ENCODE measurements around the gene AHI1. TPM values are rescaled to one million over a fixed set of nuclear protein-coding genes. Genes with fewer than 3 reads are reported as not detected.

Gene AHI1
- total RNA-seq, 3 donors from 2014 or later: 17.7 to 34.7 (median 26.5) TPM

DNA sequence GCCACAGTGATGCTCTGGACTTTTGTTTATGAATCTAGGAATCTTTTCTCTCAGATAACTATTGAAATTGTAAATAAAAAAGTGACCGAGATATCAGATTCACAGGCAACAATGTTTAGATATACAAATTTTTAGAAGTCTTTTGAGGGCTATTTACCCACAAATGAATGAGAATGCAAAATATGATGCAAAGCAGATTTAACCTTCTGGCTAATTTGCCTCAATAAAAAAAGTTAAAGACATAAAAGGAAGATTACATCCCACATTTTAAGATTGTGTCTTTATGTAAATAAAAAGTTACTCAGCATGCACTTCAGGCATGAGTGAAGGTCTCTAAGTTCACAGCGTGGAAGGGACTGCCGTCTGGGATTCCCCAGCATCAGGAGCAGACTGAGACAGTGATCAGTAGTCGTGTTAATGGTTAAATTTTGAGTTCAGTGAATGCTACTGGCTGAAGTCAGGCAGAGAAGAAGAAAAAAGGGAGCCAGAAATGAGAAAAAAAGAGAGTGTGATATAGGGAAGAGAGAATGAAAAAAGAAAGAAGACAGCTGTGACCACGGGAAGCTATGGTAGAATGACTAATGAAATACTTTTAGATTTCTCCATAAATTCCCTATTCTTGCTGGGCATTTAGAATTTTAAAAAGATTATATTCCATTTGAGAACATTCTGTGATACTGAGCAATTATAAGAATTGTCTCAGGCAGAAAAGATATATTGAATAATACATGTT, 222.8 kb downstream of the AHI1 start:
- H3K9me3 ChIP-seq: no peaks in the 10 kb centered on the region
- TF ChIP-seq, protein P1, sequence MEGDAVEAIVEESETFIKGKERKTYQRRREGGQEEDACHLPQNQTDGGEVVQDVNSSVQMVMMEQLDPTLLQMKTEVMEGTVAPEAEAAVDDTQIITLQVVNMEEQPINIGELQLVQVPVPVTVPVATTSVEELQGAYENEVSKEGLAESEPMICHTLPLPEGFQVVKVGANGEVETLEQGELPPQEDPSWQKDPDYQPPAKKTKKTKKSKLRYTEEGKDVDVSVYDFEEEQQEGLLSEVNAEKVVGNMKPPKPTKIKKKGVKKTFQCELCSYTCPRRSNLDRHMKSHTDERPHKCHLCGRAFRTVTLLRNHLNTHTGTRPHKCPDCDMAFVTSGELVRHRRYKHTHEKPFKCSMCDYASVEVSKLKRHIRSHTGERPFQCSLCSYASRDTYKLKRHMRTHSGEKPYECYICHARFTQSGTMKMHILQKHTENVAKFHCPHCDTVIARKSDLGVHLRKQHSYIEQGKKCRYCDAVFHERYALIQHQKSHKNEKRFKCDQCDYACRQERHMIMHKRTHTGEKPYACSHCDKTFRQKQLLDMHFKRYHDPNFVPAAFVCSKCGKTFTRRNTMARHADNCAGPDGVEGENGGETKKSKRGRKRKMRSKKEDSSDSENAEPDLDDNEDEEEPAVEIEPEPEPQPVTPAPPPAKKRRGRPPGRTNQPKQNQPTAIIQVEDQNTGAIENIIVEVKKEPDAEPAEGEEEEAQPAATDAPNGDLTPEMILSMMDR (IDR thresholded peaks at IDR 0.05): no peak
- H3K36me3 ChIP-seq (ENCODE audit: low read depth): no peaks in the 10 kb centered on the region
- H3K4me1 ChIP-seq (ENCODE audit: low read depth): peaks cover 20% of the 10 kb centered on the region
- ATAC-seq: no peak
- no peak for DNase-seq
- no peak overlapping the region for H3K4me3 ChIP-seq
- intact Hi-C loops (cut with DNase I, micrococcal nuclease): no loop called here

DNA sequence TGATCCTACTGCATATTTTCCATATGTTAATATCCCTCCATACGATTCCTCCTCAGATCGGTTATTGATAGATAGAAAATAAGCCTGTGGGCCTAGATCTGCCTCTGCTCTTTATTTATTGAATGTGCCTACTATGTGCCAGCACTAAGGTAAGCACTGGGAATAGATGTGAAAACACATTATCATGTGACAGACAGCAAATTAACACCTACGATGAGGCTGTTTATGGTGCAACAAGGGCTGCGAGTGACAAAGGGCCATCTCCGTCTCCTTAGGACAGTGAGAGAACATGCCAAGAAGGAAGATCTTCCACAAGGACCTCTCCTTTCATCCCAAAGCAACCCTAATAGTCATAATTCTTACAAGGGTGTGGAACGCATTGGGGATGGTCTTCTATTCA, 225.9 kb downstream of the AHI1 start:
- Histone ChIP-seq H3K4me1 (ENCODE audit: low read depth) (peaks cover 47% of the 10 kb centered on the region), H3K4me3 (no peak overlapping the region), H3K36me3 (ENCODE audit: low read depth) (no peaks in the 10 kb centered on the region), H3K9me3 (no peaks in the 10 kb centered on the region)
- ATAC-seq (no peak), DNase-seq (no peak)
- intact Hi-C loops (cut with DNase I, micrococcal nuclease): no loop called here
- TF ChIP-seq, protein P1 (IDR thresholded peaks at IDR 0.05): no peak

DNA sequence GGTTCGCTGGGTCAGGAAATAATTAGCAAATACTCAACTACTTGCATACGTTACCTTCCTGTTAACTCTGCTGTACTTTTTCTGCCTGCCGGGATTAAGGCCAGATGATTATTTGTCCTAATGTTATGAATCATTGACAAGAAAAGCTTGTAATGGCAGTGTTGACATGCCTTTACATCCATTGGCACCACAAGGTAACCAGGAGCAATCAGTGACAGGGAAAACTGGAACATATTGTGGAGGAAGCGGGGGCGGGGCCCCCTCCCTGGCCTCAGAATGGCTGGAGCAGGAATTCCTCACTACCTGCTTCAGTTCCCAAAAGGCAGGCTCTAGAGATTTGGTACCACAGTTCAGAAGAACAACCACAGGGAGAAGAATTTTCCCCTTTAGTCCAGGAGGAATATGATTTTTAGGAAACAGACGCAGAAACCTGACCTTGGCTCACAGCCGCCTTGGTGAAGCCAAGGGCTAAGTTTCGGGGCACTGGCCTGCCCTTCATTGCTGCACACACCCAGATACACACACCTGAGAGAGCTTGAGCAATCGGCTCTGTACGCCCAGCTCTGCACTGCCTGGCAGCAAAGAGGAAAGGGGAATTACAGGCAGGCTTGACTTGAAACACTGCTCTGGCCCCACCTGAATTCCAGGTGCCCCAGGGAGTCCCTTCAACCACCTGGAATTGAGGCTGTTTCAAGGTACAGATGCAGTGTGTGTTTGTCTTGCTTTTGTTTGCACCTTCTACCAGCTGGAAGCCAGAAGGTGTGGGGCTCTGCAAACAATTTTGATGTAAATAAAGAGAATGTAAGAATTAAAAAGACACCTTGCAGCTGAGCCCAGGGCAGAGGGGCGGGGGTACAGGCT, 226.6 kb downstream of the AHI1 start:
- Histone ChIP-seq H3K36me3 (ENCODE audit: low read depth) (no peaks in the 10 kb centered on the region), H3K4me1 (ENCODE audit: low read depth) (peaks cover 53% of the 10 kb centered on the region), H3K4me3 (no peak overlapping the region), H3K9me3 (no peaks in the 10 kb centered on the region)
- ATAC-seq: peak; percentile 81
- peak; percentile 84 to 90 (median 86) for DNase-seq
- TF ChIP-seq, protein P1 (IDR thresholded peaks at IDR 0.05): no peak
- intact Hi-C loops (cut with DNase I, micrococcal nuclease): no loop called here

DNA sequence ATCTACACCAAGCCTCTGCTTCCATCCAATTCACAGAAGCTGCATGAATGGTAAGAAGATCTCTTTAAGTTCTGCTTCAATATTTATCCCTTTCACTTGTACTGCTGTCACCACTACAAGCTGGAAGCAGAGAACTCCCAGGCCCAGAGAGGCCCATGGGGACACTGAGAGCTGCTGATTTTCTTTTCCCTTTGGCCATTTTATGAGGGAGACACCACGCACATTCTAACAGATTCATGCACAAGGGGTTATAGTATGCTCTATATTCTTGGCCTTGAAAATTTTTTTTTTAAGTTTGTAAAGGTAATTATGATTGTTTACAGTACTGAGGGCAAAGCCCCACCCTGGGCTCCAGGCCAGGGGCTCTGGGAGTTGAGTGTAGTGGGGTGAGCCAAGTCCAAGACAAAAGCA, 228.1 kb downstream of the AHI1 start:
- Histone ChIP-seq H3K9me3 (no peaks in the 10 kb centered on the region), H3K4me1 (ENCODE audit: low read depth) (peaks cover 51% of the 10 kb centered on the region), H3K4me3 (no peak overlapping the region), H3K36me3 (ENCODE audit: low read depth) (no peaks in the 10 kb centered on the region)
- ATAC-seq (peak; percentile 49), DNase-seq (peak; percentile 88 to 94 (median 89))
- TF ChIP-seq, protein P1 (IDR thresholded peaks at IDR 0.05): no peak
- intact Hi-C loops (cut with DNase I, micrococcal nuclease): no loop called here

DNA sequence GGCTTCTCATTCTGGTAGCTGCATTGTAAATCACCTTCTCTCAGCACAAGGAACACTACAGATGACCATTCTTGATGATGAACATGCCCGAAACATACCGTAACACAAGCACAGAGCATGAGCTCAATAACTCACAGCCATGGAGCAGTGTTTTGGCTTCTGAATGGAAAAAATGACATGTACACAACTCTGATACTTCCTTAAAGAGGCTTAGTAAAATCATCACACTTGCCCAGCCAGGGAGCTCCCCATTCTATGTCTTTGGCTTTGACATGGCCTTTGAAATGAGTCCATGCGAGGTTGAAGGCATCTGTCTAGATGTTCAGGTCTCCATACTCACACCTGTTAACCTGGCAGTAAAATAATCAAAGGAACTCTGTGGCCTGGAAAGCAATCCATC, 228.8 kb downstream of the AHI1 start:
- DNase-seq (no peak), ATAC-seq (no peak)
- Histone ChIP-seq H3K36me3 (ENCODE audit: low read depth) (no peaks in the 10 kb centered on the region), H3K9me3 (no peaks in the 10 kb centered on the region), H3K4me1 (ENCODE audit: low read depth) (peaks cover 51% of the 10 kb centered on the region), H3K4me3 (no peak overlapping the region)
- intact Hi-C loops (cut with DNase I, micrococcal nuclease): no loop called here
- TF ChIP-seq, protein P1 (IDR thresholded peaks at IDR 0.05): no peak

Data from mucosa of descending colon (tissue), 3 donors.